Stomach (tissue), 4 donors: ENCODE data around the gene DHX57.

Experiments used
- CTCF ChIP-seq, 7 experiments: fragments of 450-650 bp in 4 of 7; fragments of 200-600 bp in 3 of 7; sonication (generic) in 3 of 7; IDR thresholded peaks; one replicate each; pipeline ENCODE4 v1.5.1; 2016 to 2019; ENCODE audit warnings: antibody characterized with exemption in 7 of 7, control low read depth in 2 of 7, mild to moderate bottlenecking in 1 of 7
- EP300 ChIP-seq: sonication (generic); formaldehyde crosslinking; IDR thresholded peaks from one replicate; pipeline ENCODE4 v1.6.1; 2017; ENCODE audit warnings: antibody characterized with exemption
- POLR2A ChIP-seq, 4 donors: fragments of 450-650 bp; IDR thresholded peaks; one replicate each; pipeline ENCODE4 v1.6.1; 2016; ENCODE audit warnings: antibody characterized with exemption in 4 of 4, control low read depth in 2 of 4, mild to moderate bottlenecking in 1 of 4, moderate library complexity in 1 of 4
- POLR2AphosphoS5 ChIP-seq, 3 donors: sonication (generic); formaldehyde crosslinking; IDR thresholded peaks; one replicate each; pipeline ENCODE4 v1.6.1; 2016; ENCODE audit warnings: antibody characterized with exemption in 3 of 3

GRCh38 chr2:38750011-38750890 is 125.5 kb downstream of the DHX57 start:
- TF ChIP-seq POLR2A (IDR thresholded peaks at IDR 0.05) (no peak), CTCF (IDR thresholded peaks at IDR 0.05) (no peak), EP300 (no peak), POLR2AphosphoS5 (IDR thresholded peaks at IDR 0.05) (peak; percentile 2 to 42 (median 40))
